Upper lobe of left lung (tissue), 6 donors: ENCODE data around the gene FCN1. TPM values are rescaled to one million over a fixed set of nuclear protein-coding genes. Genes with fewer than 3 reads are reported as not detected.

Source experiments
- ATAC-seq, 2 donors: fragments of 200-7000 bp; cut with Tn5 transposase; one replicate each; pipeline ENCODE4 v1.9.1; 2022; ENCODE audit warnings: mild to moderate bottlenecking in 2 of 2, moderate library complexity in 2 of 2; ENCODE audit not compliant: low FRiP score in 2 of 2
- DNase-seq, 2 donors: peaks; one replicate each; pipeline ENCODE4 v3.0.0-alpha.2; 2019 to 2020
- H3K27ac ChIP-seq, 4 donors: fragments of 200-600 bp; sonication (generic); one replicate each; pipeline ENCODE4 v1.5.1; 2016 to 2019
- H3K27me3 ChIP-seq, 4 donors: fragments of 200-600 bp; sonication (generic); one replicate each; pipeline ENCODE4 v1.5.1; 2017 to 2019
- H3K36me3 ChIP-seq, 4 donors: fragments of 200-600 bp; sonication (generic); one replicate each; pipeline ENCODE4 v1.5.1; 2016 to 2019
- H3K4me1 ChIP-seq, 4 donors: fragments of 200-600 bp; sonication (generic); one replicate each; pipeline ENCODE4 v1.5.1; 2018 to 2019
- H3K4me3 ChIP-seq, 4 donors: fragments of 200-600 bp; sonication (generic); one replicate each; pipeline ENCODE4 v1.5.1; 2017 to 2019; ENCODE audit warnings: mild to moderate bottlenecking in 2 of 4, moderate library complexity in 1 of 4
- H3K9me3 ChIP-seq, 4 donors: fragments of 200-600 bp; sonication (generic); one replicate each; pipeline ENCODE4 v1.5.1; 2018 to 2019
- CTCF ChIP-seq, 6 experiments: fragments of 450-650 bp in 4 of 6; fragments of 200-600 bp in 2 of 6; sonication (generic) in 2 of 6; IDR thresholded peaks; one replicate each; pipeline ENCODE4 v1.5.1; 2016 to 2019; ENCODE audit warnings: antibody characterized with exemption in 6 of 6
- EP300 ChIP-seq, 4 donors: sonication (generic); formaldehyde crosslinking; IDR thresholded peaks; one replicate each; pipeline ENCODE4 v1.5.1; 2017; ENCODE audit warnings: antibody characterized with exemption in 4 of 4, control low read depth in 2 of 4
- POLR2A ChIP-seq, 4 donors: fragments of 450-650 bp; IDR thresholded peaks; one replicate each; pipeline ENCODE4 v1.5.1; 2016 to 2017; ENCODE audit warnings: antibody characterized with exemption in 4 of 4, mild to moderate bottlenecking in 2 of 4
- POLR2AphosphoS5 ChIP-seq, 2 donors: sonication (generic); formaldehyde crosslinking; IDR thresholded peaks; one replicate each; pipeline ENCODE4 v1.5.1; 2017; ENCODE audit warnings: antibody characterized with exemption in 2 of 2
- WGBS, 2 donors: methylation state at CpG; one replicate each; pipeline ENCODE4 v1.1.5; 2017 to 2018; 5-methylcytosine and 5-hydroxymethylcytosine counted together
- total RNA-seq, 6 donors: library from RNA; depleted of rRNA in 4 of 6; stranded (reverse); fragments of >200 nt in 4 of 6; gene quantifications; one replicate each; pipeline versions ENCODE4 v1.1.0 to v1.2.1, GENCODE V29; 2016 to 2021
- donor health status: DM: no; HTN: no; CAD: no; lungs with moderate emphysema.
- donor health status: DM: no; HTN: yes; CAD: no; lungs with severe emphysema.

Gene FCN1
- total RNA-seq, 6 donors from 2014 or later, result 11.5 to 147 (median 19.7) TPM

- DNase-seq, result no peak
These were observed 18.1 kb upstream of the FCN1 start for GRCh38 chr9:134935701-134936345.

GRCh38 chr9:134935056-134935640 is 17.4 kb upstream of the FCN1 start:
- peaks cover 0 to 9% (median 5%) of the 10 kb centered on the region in 4 donors for H3K4me1 ChIP-seq
- 61 to 69% methylated on average over 17 of the region's 17 CpGs for WGBS, 2 donors
- DNase-seq, result no peak

More at GRCh38 chr9:134935701-134936345, 18.1 kb upstream of the FCN1 start:
- H3K27ac ChIP-seq, result peak overlapping the region in 1 of 4 donors; percentile 46
- 83% methylated on average over 27 of the region's 27 CpGs for WGBS, 2 donors
- no peaks in the 10 kb centered on the region for H3K9me3 ChIP-seq
- H3K4me3 ChIP-seq, result no peak overlapping the region
- peaks cover 0 to 9% (median 5%) of the 10 kb centered on the region in 4 donors for H3K4me1 ChIP-seq
- no peak for TF ChIP-seq EP300 (IDR thresholded peaks at IDR 0.05)
- no peak for TF ChIP-seq POLR2A (IDR thresholded peaks at IDR 0.05)
- TF ChIP-seq POLR2AphosphoS5 (IDR thresholded peaks at IDR 0.05), result no peak
- ATAC-seq, result no peak
- no peaks in the 10 kb centered on the region for H3K36me3 ChIP-seq
- no peaks in the 10 kb centered on the region for H3K27me3 ChIP-seq

GRCh38 chr9:134933076-134933659 is 15.5 kb upstream of the FCN1 start:
- TF ChIP-seq CTCF (IDR thresholded peaks at IDR 0.05) (no peak), POLR2A (IDR thresholded peaks at IDR 0.05) (no peak), POLR2AphosphoS5 (IDR thresholded peaks at IDR 0.05) (no peak), EP300 (IDR thresholded peaks at IDR 0.05) (no peak)
- Histone ChIP-seq H3K27ac (no peak overlapping the region), H3K36me3 (no peaks in the 10 kb centered on the region), H3K27me3 (no peaks in the 10 kb centered on the region), H3K4me1 (peaks cover 5 to 19% (median 9%) of the 10 kb centered on the region in 4 donors), H3K4me3 (no peak overlapping the region), H3K9me3 (no peaks in the 10 kb centered on the region)
- ATAC-seq, result no peak
- no peak for DNase-seq
- WGBS, 2 donors, result 89% methylated on average over 8 to 10 of the region's 10 CpGs

More at GRCh38 chr9:134935056-134935640, 17.4 kb upstream of the FCN1 start:
- Histone ChIP-seq H3K27ac (no peak overlapping the region), H3K27me3 (no peaks in the 10 kb centered on the region), H3K9me3 (no peaks in the 10 kb centered on the region), H3K4me3 (no peak overlapping the region), H3K36me3 (no peaks in the 10 kb centered on the region)
- TF ChIP-seq CTCF (IDR thresholded peaks at IDR 0.05), result no peak
- no peak for TF ChIP-seq POLR2A (IDR thresholded peaks at IDR 0.05)
- no peak for TF ChIP-seq POLR2AphosphoS5 (IDR thresholded peaks at IDR 0.05)
- no peak for TF ChIP-seq EP300 (IDR thresholded peaks at IDR 0.05)
- no peak for ATAC-seq

GRCh38 chr9:134932606-134933005 is 14.9 kb upstream of the FCN1 start:
- no peak for ATAC-seq
- no peak for DNase-seq
- no peaks in the 10 kb centered on the region for H3K27me3 ChIP-seq
- H3K27ac ChIP-seq, result no peak overlapping the region
- H3K9me3 ChIP-seq, result no peaks in the 10 kb centered on the region
- WGBS, 2 donors, result 84% methylated on average over 5 of the region's 5 CpGs
- H3K4me3 ChIP-seq, result no peak overlapping the region
- TF ChIP-seq CTCF (IDR thresholded peaks at IDR 0.05) (no peak), POLR2A (IDR thresholded peaks at IDR 0.05) (no peak), EP300 (IDR thresholded peaks at IDR 0.05) (no peak), POLR2AphosphoS5 (IDR thresholded peaks at IDR 0.05) (no peak)
- peaks cover 5 to 19% (median 9%) of the 10 kb centered on the region in 4 donors for H3K4me1 ChIP-seq
- H3K36me3 ChIP-seq, result no peaks in the 10 kb centered on the region

- TF ChIP-seq POLR2AphosphoS5 (IDR thresholded peaks at IDR 0.05), result no peak
- TF ChIP-seq POLR2A (IDR thresholded peaks at IDR 0.05), result no peak
- no peak for TF ChIP-seq CTCF (IDR thresholded peaks at IDR 0.05)
- TF ChIP-seq EP300 (IDR thresholded peaks at IDR 0.05), result no peak
- H3K36me3 ChIP-seq, result no peaks in the 10 kb centered on the region
- DNase-seq (no peak), ATAC-seq (no peak)
- H3K27me3 ChIP-seq, result no peaks in the 10 kb centered on the region
- no peaks in the 10 kb centered on the region for H3K9me3 ChIP-seq
- no peak overlapping the region for H3K27ac ChIP-seq
- no peak overlapping the region for H3K4me3 ChIP-seq
- H3K4me1 ChIP-seq, result peaks cover 5 to 15% (median 9%) of the 10 kb centered on the region in 4 donors
- WGBS, 2 donors, result 92 to 94% methylated on average over 12 of the region's 12 CpGs
These were observed 14.5 kb upstream of the FCN1 start for GRCh38 chr9:134932171-134932570.
